GM12892 (cell line): ENCODE results near the gene PIP5K1C.

Experiments
- POLR2A ChIP-seq: IDR thresholded peaks from 2 replicates; pipeline ENCODE4 v1.6.1; 2011; ENCODE audit warnings: low read depth, low read length, control low read depth
- POLR2AphosphoS5 ChIP-seq: IDR thresholded peaks from 2 replicates; pipeline ENCODE4 v1.6.1; 2011; ENCODE audit warnings: low read depth, low read length, control low read depth

- no peak for TF ChIP-seq POLR2A
- no peak for TF ChIP-seq POLR2AphosphoS5
These were observed 95.9 kb downstream of the PIP5K1C start for GRCh38 chr19:3604227-3604986.
